Adrenal gland (tissue), 12 donors: ENCODE measurements around the gene BSN. TPM values are rescaled to one million over a fixed set of nuclear protein-coding genes. Genes with fewer than 3 reads are reported as not detected.

Source experiments
- DNase-seq, 7 donors: peaks; one replicate each; pipeline ENCODE4 v3.0.0-alpha.2; 2019 to 2020
- H3K27ac ChIP-seq, 5 donors: fragments of 200-600 bp; sonication (generic) in 4 of 5; 1 replicate in 3 of 5; 2 replicates in 2 of 5; pipeline versions ENCODE4 v1.5.1 to v1.8.0; 2016 to 2020; ENCODE audit warnings: mild to moderate bottlenecking in 1 of 5
- H3K27me3 ChIP-seq: fragments of 200-600 bp; 2 replicates; pipeline ENCODE4 v1.8.0; 2021
- H3K36me3 ChIP-seq, 2 donors: fragments of 200-600 bp; replicated peaks in 1 of 2; 1 replicate in 1 of 2; 2 replicates in 1 of 2; pipeline versions ENCODE4 v1.5.1 to v1.8.0; 2018 to 2022
- H3K4me1 ChIP-seq, 2 donors: fragments of 200-600 bp; replicated peaks in 1 of 2; 1 replicate in 1 of 2; 2 replicates in 1 of 2; pipeline versions ENCODE4 v1.5.1 to v1.8.0; 2018 to 2021
- H3K4me3 ChIP-seq, 4 donors: fragments of 200-600 bp; sonication (generic) in 3 of 4; one replicate each; pipeline ENCODE4 v1.5.1; 2016 to 2018
- H3K9me3 ChIP-seq, 3 donors: fragments of 200-600 bp; sonication (generic) in 1 of 3; replicated peaks in 1 of 3; 1 replicate in 2 of 3; 2 replicates in 1 of 3; pipeline versions ENCODE4 v1.5.1 to v1.8.0; 2016 to 2021
- CTCF ChIP-seq, 6 experiments: fragments of 450-650 bp in 4 of 6; fragments of 200-600 bp in 2 of 6; sonication (generic) in 1 of 6; IDR thresholded peaks; 1 replicate in 5 of 6; 2 replicates in 1 of 6; pipeline versions ENCODE4 v1.5.1 to v1.8.0; 2016 to 2021; ENCODE audit warnings: antibody characterized with exemption in 6 of 6, mild to moderate bottlenecking in 2 of 6, moderate library complexity in 1 of 6
- POLR2A ChIP-seq, 2 donors: fragments of 450-650 bp; IDR thresholded peaks; one replicate each; pipeline ENCODE4 v1.6.1; 2017; ENCODE audit warnings: antibody characterized with exemption in 2 of 2, mild to moderate bottlenecking in 2 of 2, moderate library complexity in 1 of 2
- WGBS, 4 donors: extraction: QIAGEN DNeasy Blood & Tissue Kit in 2 of 4; methylation state at CpG; one replicate each; pipeline versions ENCODE4 v1.1.5 to v1.1.7; 2013 to 2017; 5-methylcytosine and 5-hydroxymethylcytosine counted together
- intact Hi-C, 2 donors: fragments of 100-400 bp; cut with DNase I; formaldehyde crosslinking; loops; one replicate each; pipeline versions ENCODE4 v1.14.1 to v1.15.0; 2022 to 2023
- polyA plus RNA-seq, 3 donors: library from polyadenylated mRNA; stranded (reverse); fragments of 200-250 nt in 2 of 3; fragments of 350-450 nt in 1 of 3; fragmentation: Illumina TruSeq in 1 of 3; extraction: RNeasy Lipid Tissue Mini Kit (QIAGEN cat#74804) in 1 of 3; gene quantifications; one replicate each; pipeline ENCODE4 v1.2.3, GENCODE V29; 2013 to 2014
- total RNA-seq, 9 donors: library from RNA; depleted of rRNA in 4 of 9; stranded (reverse); fragments of >200 nt in 4 of 9; fragments of 120-200 nt in 1 of 9; fragmentation: NEBNext Ultra II Directional in 1 of 9; extraction: Animal tissue kit (Norgen Biotek cat#: 25700) in 1 of 9; gene quantifications; one replicate each; pipeline versions ENCODE4 v1.1.0 to v1.2.4, GENCODE V29; 2013 to 2023
- donor health status: healthy with polysubstance abuse.
- donor health status: Bipolar disorder and iron deficiency.
- donor health status: DM: yes; HTN: yes; CAD: no.
- donor health status: DM: no; HTN: no; CAD: no.
- donor health status: DM: no; HTN: no; CAD: no.
- donor health status: DM: yes; HTN: yes; CAD: no.

BSN gene
- total and polyA plus RNA-seq, 12 donors: 0.27 to 4.6 (median 1.5) TPM

GRCh38 chr3:49642708-49643145 is 88.5 kb downstream of the BSN start:
- Histone ChIP-seq H3K36me3 (no peaks in the 10 kb centered on the region), H3K4me1 (peaks cover 5 to 9% of the 10 kb centered on the region in 2 donors), H3K27me3 (no peaks in the 10 kb centered on the region), H3K4me3 (no peak overlapping the region), H3K9me3 (no peaks in the 10 kb centered on the region), H3K27ac (no peak overlapping the region)
- 83 to 93% (median 91%) methylated on average over 5 to 9 of the region's 9 CpGs; no CpG with 5 or more reads in 1 of the 4 donors for WGBS, 4 donors
- TF ChIP-seq POLR2A (IDR thresholded peaks at IDR 0.05): no peak
- no peak for TF ChIP-seq CTCF (IDR thresholded peaks at IDR 0.05)
- no peak for DNase-seq
- intact Hi-C loops: no loop called here

GRCh38 chr3:49644684-49645083 is 90.4 kb downstream of the BSN start:
- Histone ChIP-seq H3K36me3 (no peaks in the 10 kb centered on the region), H3K9me3 (no peaks in the 10 kb centered on the region), H3K4me3 (no peak overlapping the region), H3K27ac (no peak overlapping the region), H3K27me3 (no peaks in the 10 kb centered on the region), H3K4me1 (no peaks in the 10 kb centered on the region)
- intact Hi-C loops: no loop called here
- no peak for TF ChIP-seq POLR2A (IDR thresholded peaks at IDR 0.05)
- no peak for TF ChIP-seq CTCF (IDR thresholded peaks at IDR 0.05)
- WGBS, 4 donors: 77 to 97% (median 88%) methylated on average over 7 to 8 of the region's 8 CpGs
- no peak for DNase-seq

GRCh38 chr3:49646236-49646635 is 92.0 kb downstream of the BSN start:
- 64 to 74% (median 73%) methylated on average over 3 of the region's 3 CpGs for WGBS, 4 donors
- H3K9me3 ChIP-seq: no peaks in the 10 kb centered on the region
- intact Hi-C loops: no loop called here
- H3K36me3 ChIP-seq: no peaks in the 10 kb centered on the region
- DNase-seq: no peak
- no peaks in the 10 kb centered on the region for H3K27me3 ChIP-seq
- H3K4me3 ChIP-seq: no peak overlapping the region
- TF ChIP-seq CTCF (IDR thresholded peaks at IDR 0.05) (no peak), POLR2A (IDR thresholded peaks at IDR 0.05) (no peak)
- no peak overlapping the region for H3K27ac ChIP-seq
- no peaks in the 10 kb centered on the region for H3K4me1 ChIP-seq

GRCh38 chr3:49647741-49648140 is 93.5 kb downstream of the BSN start:
- no peak for TF ChIP-seq POLR2A (IDR thresholded peaks at IDR 0.05)
- TF ChIP-seq CTCF (IDR thresholded peaks at IDR 0.05): no peak
- Histone ChIP-seq H3K4me1 (no peaks in the 10 kb centered on the region), H3K36me3 (no peaks in the 10 kb centered on the region), H3K27me3 (no peaks in the 10 kb centered on the region), H3K4me3 (no peak overlapping the region), H3K9me3 (no peaks in the 10 kb centered on the region), H3K27ac (peak overlapping the region in 1 of 5 donors; percentile 26)
- intact Hi-C loops: no loop called here
- 60 to 92% (median 75%) methylated on average over 2 of the region's 2 CpGs for WGBS, 4 donors
- DNase-seq: no peak
